GM12878 (cell line): ENCODE data around the gene HAO1. TPM values are rescaled to one million over a fixed set of nuclear protein-coding genes. Genes with fewer than 3 reads are reported as not detected.

ENCODE experiments used
- ATAC-seq: fragments of 200-7000 bp; cut with Tn5 transposase; 3 replicates; pipeline ENCODE4 v1.9.1; 2020; ENCODE audit warnings: mild to moderate bottlenecking, moderate library complexity
- BruUV-seq: library from RNA; stranded (reverse); fragments of 400-500 nt; replicated peaks from 2 replicates; lab custom pipeline; 2021; lab: Mats Ljungman, UMichigan
- CTCF ChIA-PET: fragments of 300-600 bp; sonication (Branson Sonifier 250); formaldehyde crosslinking; extraction: SDS; loops from one replicate; lab custom pipeline; 2021; ENCODE audit warnings: inconsistent platforms; lab: Yijun Ruan, JAX
- POLR2A ChIA-PET: fragments of 350-600 bp; formaldehyde crosslinking; extraction: SDS; loops from one replicate; lab custom pipeline; 2021; ENCODE audit warnings: inconsistent platforms; lab: Charles Lee
- RAD21 ChIA-PET: fragments of 300-600 bp; sonication (Branson Sonifier 250); formaldehyde crosslinking; loops from one replicate; lab custom pipeline; 2023; ENCODE audit warnings: antibody characterized with exemption; ENCODE audit not compliant: unreplicated experiment; lab: Charles Lee
- SMC1A ChIA-PET: fragments of 300-600 bp; sonication (Branson Sonifier 250); formaldehyde crosslinking; loops from one replicate; lab custom pipeline; 2023; ENCODE audit not compliant: unreplicated experiment, uncharacterized antibody; lab: Charles Lee
- DNase-seq: peaks from one replicate; pipeline ENCODE4 v3.0.0-alpha.2; 2011; ENCODE audit warnings: low read depth, low spot score
- FAIRE-seq: peaks from 3 replicates; lab custom pipeline; 2011; peaks lifted over from hg19 to GRCh38; lab: Jason Lieb, UNC
- H2AFZ ChIP-seq: 2 replicates; pipeline ENCODE4 v1.6.0; 2011; ENCODE audit warnings: low read depth, low read length, control low read depth; ENCODE audit not compliant: control insufficient read depth
- H3K27ac ChIP-seq: 2 replicates; pipeline ENCODE4 v1.5.1; 2011; ENCODE audit warnings: control low read depth; ENCODE audit not compliant: control insufficient read depth, insufficient read depth
- H3K27me3 ChIP-seq, 2 experiments: replicated peaks in 1 of 2; 2 replicates each; pipeline versions ENCODE4 v1.6.0 to v1.6.1; 2011; ENCODE audit warnings: low read length in 1 of 2; ENCODE audit not compliant: control insufficient read depth in 2 of 2, insufficient read depth in 2 of 2
- H3K36me3 ChIP-seq, 2 experiments: 2 replicates each; pipeline ENCODE4 v1.5.1; 2011; ENCODE audit warnings: low read length in 1 of 2; ENCODE audit not compliant: control insufficient read depth in 2 of 2, insufficient read depth in 2 of 2
- H3K4me1 ChIP-seq: 2 replicates; pipeline ENCODE4 v1.6.1; 2011; ENCODE audit warnings: mild to moderate bottlenecking, low read length, moderate library complexity, mixed read lengths; ENCODE audit not compliant: control insufficient read depth, insufficient read depth
- H3K4me2 ChIP-seq: 2 replicates; pipeline ENCODE4 v1.6.0; 2011; ENCODE audit warnings: control low read depth; ENCODE audit not compliant: control insufficient read depth, insufficient read depth
- H3K4me3 ChIP-seq: fragments of 200-600 bp; sonication (generic); 2 replicates; pipeline ENCODE4 v1.5.1; 2016
- H3K79me2 ChIP-seq: 2 replicates; pipeline ENCODE4 v1.6.0; 2011; ENCODE audit warnings: low read length; ENCODE audit not compliant: control insufficient read depth, insufficient read depth
- H3K9ac ChIP-seq: 2 replicates; pipeline ENCODE4 v1.8.0; 2011; ENCODE audit warnings: low read length, control low read depth, mixed read lengths; ENCODE audit not compliant: control insufficient read depth, insufficient read depth
- H3K9me3 ChIP-seq: replicated peaks from 3 replicates; pipeline ENCODE4 v1.5.1; 2011; ENCODE audit warnings: mild to moderate bottlenecking, low read length; ENCODE audit not compliant: control insufficient read depth, insufficient read depth
- H4K20me1 ChIP-seq: 2 replicates; pipeline ENCODE4 v1.6.0; 2011; ENCODE audit not compliant: control insufficient read depth, insufficient read depth
- ASH2L ChIP-seq: fragments of 300-600, 200-600 bp; sonication (generic); IDR thresholded peaks from 2 replicates; pipeline ENCODE4 v1.6.1; 2017; ENCODE audit warnings: low read depth, mild to moderate bottlenecking, borderline replicate concordance
- BHLHE40 ChIP-seq, 2 experiments: fragments of 450-650 bp in 1 of 2; IDR thresholded peaks; 2 replicates each; pipeline ENCODE4 v1.6.1; 2011 to 2017; ENCODE audit warnings: low read depth in 2 of 2, borderline replicate concordance in 1 of 2, improper control_type of control experiment in 1 of 2, low read length in 1 of 2, mild to moderate bottlenecking in 1 of 2
- CHD2 ChIP-seq: IDR thresholded peaks from 2 replicates; pipeline ENCODE4 v1.6.1; 2011; ENCODE audit warnings: low read depth, low read length, improper control_type of control experiment, borderline replicate concordance
- EZH2 ChIP-seq: IDR thresholded peaks from 2 replicates; pipeline ENCODE4 v1.6.1; 2012; ENCODE audit warnings: low read depth, mild to moderate bottlenecking, control low read depth, inconsistent platforms, low read length, borderline replicate concordance; ENCODE audit not compliant: control insufficient read depth
- MTA2 ChIP-seq: fragments of 450-650 bp; IDR thresholded peaks from 2 replicates; pipeline ENCODE4 v1.6.1; 2016; ENCODE audit warnings: low read depth, mild to moderate bottlenecking, moderate library complexity
- MYB ChIP-seq: fragments of 150-350 bp; IDR thresholded peaks from 2 replicates; pipeline ENCODE4 v1.6.1; 2014; ENCODE audit warnings: mild to moderate bottlenecking, low read depth, low read length, borderline replicate concordance
- MYC ChIP-seq: IDR thresholded peaks from 2 replicates; pipeline ENCODE4 v1.6.1; 2011; ENCODE audit warnings: mild to moderate bottlenecking, low read length, moderate library complexity, inconsistent platforms; ENCODE audit not compliant: insufficient read depth, insufficient replicate concordance, insufficient read length, severe bottlenecking
- SIN3A ChIP-seq: IDR thresholded peaks from 2 replicates; pipeline ENCODE4 v1.6.1; 2012; ENCODE audit warnings: low read depth, low read length, improper control_type of control experiment
- SIX5 ChIP-seq: IDR thresholded peaks from 2 replicates; pipeline ENCODE4 v1.6.1; 2011; ENCODE audit warnings: mild to moderate bottlenecking, low read depth, low read length, moderate library complexity; ENCODE audit not compliant: severe bottlenecking
- WGBS: methylation state at CpG from one replicate; pipeline ENCODE4 v1.1.6; 2016; ENCODE audit warnings: low lambda C conversion rate; ENCODE audit not compliant: insufficient replicate concordance, insufficient coverage; ENCODE audit errors: missing lambda C conversion rate; 5-methylcytosine and 5-hydroxymethylcytosine counted together
- in situ Hi-C: fragments of 300-500 bp; cut with MboI; formaldehyde crosslinking; loops from 9 replicates; pipeline ENCODE4 v1.14.3; 2018; ENCODE audit warnings: mixed read lengths
- intact Hi-C: fragments of 100-400 bp; cut with micrococcal nuclease; formaldehyde crosslinking; loops from one replicate; pipeline ENCODE4 v1.14.2; 2022; ENCODE audit not compliant: unreplicated experiment
- polyA plus RNA-seq, 11 experiments: library from polyadenylated mRNA; depleted of rRNA in 4 of 11; unstranded in 6 of 11; stranded (reverse) in 5 of 11; fragments of >200 nt; fragmentation: Nextera tagmentation in 4 of 11; fragmentation: Illumina TruSeq in 1 of 11; extraction: Ambion mirVana in 4 of 11; extraction: Trizol in 1 of 11; gene quantifications; 1 replicate in 1 of 11; 2 replicates in 10 of 11; pipeline versions ENCODE4 v1.2.1 to v1.2.3, GENCODE V29; 2011 to 2016; ENCODE audit warnings: inconsistent platforms in 2 of 11, missing spikeins in 2 of 11, low read depth in 1 of 11
- total RNA-seq, 4 experiments: library from RNA; depleted of rRNA in 3 of 4; stranded (reverse); fragments of >200 nt in 3 of 4; fragmentation: Illumina TruSeq in 1 of 4; extraction: Trizol in 1 of 4; gene quantifications; 2 replicates each; pipeline versions ENCODE4 v1.2.1 to v1.2.3, GENCODE V29; 2013 to 2021
- TF ChIP-seq, protein P1 (sequence below): fragments of 450-650 bp; IDR thresholded peaks from 2 replicates; pipeline ENCODE4 v1.6.1; 2018; ENCODE audit warnings: borderline replicate concordance, mild to moderate bottlenecking; ENCODE audit not compliant: partially characterized antibody
- TF ChIP-seq, protein P2 (sequence below), 3 experiments: IDR thresholded peaks in 2 of 3; conservative IDR thresholded peaks in 1 of 3; 2 replicates each; pipeline ENCODE4 v1.5.1; 2011; ENCODE audit warnings: low read depth in 3 of 3, low read length in 3 of 3, mild to moderate bottlenecking in 3 of 3, control low read depth in 2 of 3, moderate library complexity in 2 of 3, inconsistent platforms in 1 of 3, mixed read lengths in 1 of 3; ENCODE audit not compliant: control insufficient read depth in 2 of 3, insufficient read depth in 1 of 3; ENCODE audit errors: extremely low read depth in 1 of 3
- TF ChIP-seq, protein P3 (sequence below): fragments of 450-650 bp; IDR thresholded peaks from 2 replicates; pipeline ENCODE4 v1.6.1; 2017; ENCODE audit warnings: mild to moderate bottlenecking, moderate library complexity

Gene HAO1
- total and polyA plus RNA-seq, 10 of the 15 experiments (the other 5 are each of a cell fraction or from before 2014, with no cell fraction given), result 0.03 to 0.29 (median 0.05) TPM; not detected in 7

DNA sequence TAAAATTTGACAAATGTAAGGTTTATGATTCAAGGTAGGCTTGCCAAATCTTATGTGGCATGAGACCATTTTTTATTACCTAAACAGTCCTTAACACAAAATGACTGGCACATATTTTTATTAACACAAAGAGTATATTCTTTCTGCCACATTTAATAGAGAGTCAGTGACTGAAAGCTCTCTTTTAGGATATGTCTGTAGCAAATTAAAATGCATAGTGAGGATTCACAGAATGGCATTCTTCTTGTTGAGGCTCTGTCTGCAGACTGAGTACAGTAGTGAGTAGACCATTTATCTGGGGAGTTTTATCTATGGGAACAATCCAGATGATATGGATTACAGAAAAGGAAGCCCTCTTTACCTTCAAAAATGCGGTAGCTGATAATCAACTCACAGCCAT lies 56.5 kb downstream of the HAO1 start (continued):
- TF ChIP-seq, protein P1, sequence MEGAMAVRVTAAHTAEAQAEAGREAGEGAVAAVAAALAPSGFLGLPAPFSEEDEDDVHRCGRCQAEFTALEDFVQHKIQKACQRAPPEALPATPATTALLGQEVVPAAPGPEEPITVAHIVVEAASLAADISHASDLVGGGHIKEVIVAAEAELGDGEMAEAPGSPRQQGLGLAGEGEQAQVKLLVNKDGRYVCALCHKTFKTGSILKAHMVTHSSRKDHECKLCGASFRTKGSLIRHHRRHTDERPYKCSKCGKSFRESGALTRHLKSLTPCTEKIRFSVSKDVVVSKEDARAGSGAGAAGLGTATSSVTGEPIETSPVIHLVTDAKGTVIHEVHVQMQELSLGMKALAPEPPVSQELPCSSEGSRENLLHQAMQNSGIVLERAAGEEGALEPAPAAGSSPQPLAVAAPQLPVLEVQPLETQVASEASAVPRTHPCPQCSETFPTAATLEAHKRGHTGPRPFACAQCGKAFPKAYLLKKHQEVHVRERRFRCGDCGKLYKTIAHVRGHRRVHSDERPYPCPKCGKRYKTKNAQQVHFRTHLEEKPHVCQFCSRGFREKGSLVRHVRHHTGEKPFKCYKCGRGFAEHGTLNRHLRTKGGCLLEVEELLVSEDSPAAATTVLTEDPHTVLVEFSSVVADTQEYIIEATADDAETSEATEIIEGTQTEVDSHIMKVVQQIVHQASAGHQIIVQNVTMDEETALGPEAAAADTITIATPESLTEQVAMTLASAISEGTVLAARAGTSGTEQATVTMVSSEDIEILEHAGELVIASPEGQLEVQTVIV, result no peak
- TF ChIP-seq MYB, result no peak
- no peak for TF ChIP-seq MTA2
- TF ChIP-seq ASH2L, result no peak
- TF ChIP-seq CHD2, result no peak
- no peak for TF ChIP-seq SIN3A
- TF ChIP-seq, protein P2, sequence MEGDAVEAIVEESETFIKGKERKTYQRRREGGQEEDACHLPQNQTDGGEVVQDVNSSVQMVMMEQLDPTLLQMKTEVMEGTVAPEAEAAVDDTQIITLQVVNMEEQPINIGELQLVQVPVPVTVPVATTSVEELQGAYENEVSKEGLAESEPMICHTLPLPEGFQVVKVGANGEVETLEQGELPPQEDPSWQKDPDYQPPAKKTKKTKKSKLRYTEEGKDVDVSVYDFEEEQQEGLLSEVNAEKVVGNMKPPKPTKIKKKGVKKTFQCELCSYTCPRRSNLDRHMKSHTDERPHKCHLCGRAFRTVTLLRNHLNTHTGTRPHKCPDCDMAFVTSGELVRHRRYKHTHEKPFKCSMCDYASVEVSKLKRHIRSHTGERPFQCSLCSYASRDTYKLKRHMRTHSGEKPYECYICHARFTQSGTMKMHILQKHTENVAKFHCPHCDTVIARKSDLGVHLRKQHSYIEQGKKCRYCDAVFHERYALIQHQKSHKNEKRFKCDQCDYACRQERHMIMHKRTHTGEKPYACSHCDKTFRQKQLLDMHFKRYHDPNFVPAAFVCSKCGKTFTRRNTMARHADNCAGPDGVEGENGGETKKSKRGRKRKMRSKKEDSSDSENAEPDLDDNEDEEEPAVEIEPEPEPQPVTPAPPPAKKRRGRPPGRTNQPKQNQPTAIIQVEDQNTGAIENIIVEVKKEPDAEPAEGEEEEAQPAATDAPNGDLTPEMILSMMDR (IDR thresholded peaks at IDR 0.05 in 2 of 3, conservative IDR thresholded peaks at IDR 0.05 in 1 of 3; ENCODE audit: control insufficient read depth in 2 of 3, extremely low read depth in 1 of 3, insufficient read depth in 1 of 3, low read depth in 3 of 3, low read length in 3 of 3), result no peak

DNA sequence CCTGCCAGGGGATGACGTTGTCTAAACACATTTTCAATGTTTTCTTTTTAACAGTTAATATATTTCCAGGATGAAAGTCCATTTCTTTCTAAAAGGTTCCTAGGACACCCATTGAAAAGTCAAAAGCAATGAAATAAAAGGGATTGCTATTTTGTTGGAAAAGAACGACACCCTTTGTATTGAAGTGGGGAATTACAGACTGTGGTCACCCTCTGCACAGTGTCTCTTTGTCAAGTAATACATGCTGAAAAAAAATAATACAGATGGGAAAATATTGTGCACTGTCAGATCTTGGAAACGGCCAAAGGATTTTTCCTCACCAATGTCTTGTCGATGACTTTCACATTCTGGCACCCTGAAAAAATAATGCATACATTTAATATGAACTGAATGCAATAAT lies 56.9 kb downstream of the HAO1 start:
- Histone ChIP-seq H3K4me3 (no peak overlapping the region), H3K27me3 (no peaks in the 10 kb centered on the region), H3K4me2 (no peak overlapping the region), H4K20me1 (no peaks in the 10 kb centered on the region), H3K36me3 (no peaks in the 10 kb centered on the region), H2AFZ (no peak overlapping the region), H3K4me1 (no peaks in the 10 kb centered on the region), H3K9ac (no peak overlapping the region), H3K27ac (no peak overlapping the region), H3K79me2 (no peaks in the 10 kb centered on the region), H3K9me3 (no peaks in the 10 kb centered on the region)
- intact Hi-C loops, result no loop called here
- RAD21 ChIA-PET, result no interaction called here
- no TSS peak for BruUV-seq
- CTCF ChIA-PET, result no interaction called here
- POLR2A ChIA-PET, result no interaction called here
- in situ Hi-C loops, result no loop called here
- SMC1A ChIA-PET, result interaction anchor here (0.6 kb wide), 1 partner anchor 8 kb away, joined by 3 read pairs; no protein-coding TSS in a partner anchor
- WGBS, result 21% methylated on average over 4 of the region's 4 CpGs
- FAIRE-seq, result no peak
- ATAC-seq, result no peak
- DNase-seq, result no peak
- TF ChIP-seq SIN3A, result no peak
- no peak for TF ChIP-seq EZH2
- TF ChIP-seq BHLHE40 (IDR thresholded peaks at IDR 0.05; ENCODE audit: borderline replicate concordance in 1 of 2, low read depth in 2 of 2, low read length in 1 of 2), result no peak
- no peak for TF ChIP-seq MYB
- no peak for TF ChIP-seq SIX5
- no peak for TF ChIP-seq MYC
- TF ChIP-seq, protein P3, sequence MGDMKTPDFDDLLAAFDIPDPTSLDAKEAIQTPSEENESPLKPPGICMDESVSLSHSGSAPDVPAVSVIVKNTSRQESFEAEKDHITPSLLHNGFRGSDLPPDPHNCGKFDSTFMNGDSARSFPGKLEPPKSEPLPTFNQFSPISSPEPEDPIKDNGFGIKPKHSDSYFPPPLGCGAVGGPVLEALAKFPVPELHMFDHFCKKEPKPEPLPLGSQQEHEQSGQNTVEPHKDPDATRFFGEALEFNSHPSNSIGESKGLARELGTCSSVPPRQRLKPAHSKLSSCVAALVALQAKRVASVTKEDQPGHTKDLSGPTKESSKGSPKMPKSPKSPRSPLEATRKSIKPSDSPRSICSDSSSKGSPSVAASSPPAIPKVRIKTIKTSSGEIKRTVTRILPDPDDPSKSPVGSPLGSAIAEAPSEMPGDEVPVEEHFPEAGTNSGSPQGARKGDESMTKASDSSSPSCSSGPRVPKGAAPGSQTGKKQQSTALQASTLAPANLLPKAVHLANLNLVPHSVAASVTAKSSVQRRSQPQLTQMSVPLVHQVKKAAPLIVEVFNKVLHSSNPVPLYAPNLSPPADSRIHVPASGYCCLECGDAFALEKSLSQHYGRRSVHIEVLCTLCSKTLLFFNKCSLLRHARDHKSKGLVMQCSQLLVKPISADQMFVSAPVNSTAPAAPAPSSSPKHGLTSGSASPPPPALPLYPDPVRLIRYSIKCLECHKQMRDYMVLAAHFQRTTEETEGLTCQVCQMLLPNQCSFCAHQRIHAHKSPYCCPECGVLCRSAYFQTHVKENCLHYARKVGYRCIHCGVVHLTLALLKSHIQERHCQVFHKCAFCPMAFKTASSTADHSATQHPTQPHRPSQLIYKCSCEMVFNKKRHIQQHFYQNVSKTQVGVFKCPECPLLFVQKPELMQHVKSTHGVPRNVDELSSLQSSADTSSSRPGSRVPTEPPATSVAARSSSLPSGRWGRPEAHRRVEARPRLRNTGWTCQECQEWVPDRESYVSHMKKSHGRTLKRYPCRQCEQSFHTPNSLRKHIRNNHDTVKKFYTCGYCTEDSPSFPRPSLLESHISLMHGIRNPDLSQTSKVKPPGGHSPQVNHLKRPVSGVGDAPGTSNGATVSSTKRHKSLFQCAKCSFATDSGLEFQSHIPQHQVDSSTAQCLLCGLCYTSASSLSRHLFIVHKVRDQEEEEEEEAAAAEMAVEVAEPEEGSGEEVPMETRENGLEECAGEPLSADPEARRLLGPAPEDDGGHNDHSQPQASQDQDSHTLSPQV, result no peak
